Body of pancreas (tissue), 4 donors: ENCODE data around the gene NPW.

Source experiments
- POLR2A ChIP-seq, 3 donors: fragments of 450-650 bp; IDR thresholded peaks; one replicate each; pipeline ENCODE4 v1.6.1; 2016; ENCODE audit warnings: antibody characterized with exemption in 3 of 3, mild to moderate bottlenecking in 2 of 3
- TF ChIP-seq, protein P1 (sequence below), 7 experiments: fragments of 450-650 bp in 4 of 7; fragments of 200-600 bp in 3 of 7; sonication (generic) in 3 of 7; IDR thresholded peaks; one replicate each; pipeline ENCODE4 v1.5.1; 2016 to 2019; ENCODE audit warnings: antibody characterized with exemption in 7 of 7

DNA sequence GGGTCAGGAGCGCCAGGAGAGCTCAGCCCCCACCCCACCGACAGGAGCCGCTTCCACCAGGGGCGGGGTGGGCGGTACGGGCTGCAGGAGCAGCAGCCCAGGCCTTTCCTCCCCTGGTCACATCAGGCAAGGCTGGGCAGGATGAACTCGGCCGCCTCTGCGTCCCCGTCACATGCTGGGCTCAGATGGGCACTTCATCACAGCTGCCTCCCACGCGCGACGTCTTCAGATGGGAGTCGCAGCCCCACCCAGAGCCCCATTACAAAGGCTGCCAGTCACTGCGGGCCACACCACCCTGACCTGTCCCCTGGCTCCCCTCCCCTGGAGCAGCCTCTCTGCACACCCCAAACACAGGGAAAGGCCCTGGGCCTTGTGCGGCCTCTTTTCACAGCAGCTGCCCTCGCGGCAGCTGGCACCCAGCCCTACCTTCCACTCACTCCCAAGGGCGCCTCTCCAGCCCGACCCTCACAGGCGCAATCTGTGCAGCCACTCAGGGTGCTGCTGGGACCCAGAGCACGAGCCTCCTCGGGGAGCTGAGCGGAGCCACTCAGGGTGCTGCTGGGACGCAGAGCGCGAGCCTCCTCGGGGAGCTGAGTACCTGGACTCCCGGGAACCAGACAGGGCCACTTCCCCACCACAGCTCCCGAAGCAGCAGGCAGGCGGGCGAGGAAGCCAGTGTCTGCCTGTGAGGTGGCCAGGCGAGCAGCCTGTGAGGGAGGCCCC lies 14.6 kb upstream of the NPW start:
- TF ChIP-seq, protein P1, sequence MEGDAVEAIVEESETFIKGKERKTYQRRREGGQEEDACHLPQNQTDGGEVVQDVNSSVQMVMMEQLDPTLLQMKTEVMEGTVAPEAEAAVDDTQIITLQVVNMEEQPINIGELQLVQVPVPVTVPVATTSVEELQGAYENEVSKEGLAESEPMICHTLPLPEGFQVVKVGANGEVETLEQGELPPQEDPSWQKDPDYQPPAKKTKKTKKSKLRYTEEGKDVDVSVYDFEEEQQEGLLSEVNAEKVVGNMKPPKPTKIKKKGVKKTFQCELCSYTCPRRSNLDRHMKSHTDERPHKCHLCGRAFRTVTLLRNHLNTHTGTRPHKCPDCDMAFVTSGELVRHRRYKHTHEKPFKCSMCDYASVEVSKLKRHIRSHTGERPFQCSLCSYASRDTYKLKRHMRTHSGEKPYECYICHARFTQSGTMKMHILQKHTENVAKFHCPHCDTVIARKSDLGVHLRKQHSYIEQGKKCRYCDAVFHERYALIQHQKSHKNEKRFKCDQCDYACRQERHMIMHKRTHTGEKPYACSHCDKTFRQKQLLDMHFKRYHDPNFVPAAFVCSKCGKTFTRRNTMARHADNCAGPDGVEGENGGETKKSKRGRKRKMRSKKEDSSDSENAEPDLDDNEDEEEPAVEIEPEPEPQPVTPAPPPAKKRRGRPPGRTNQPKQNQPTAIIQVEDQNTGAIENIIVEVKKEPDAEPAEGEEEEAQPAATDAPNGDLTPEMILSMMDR (IDR thresholded peaks at IDR 0.05) = no peak
- no peak for TF ChIP-seq POLR2A (IDR thresholded peaks at IDR 0.05)
